Right forelimb (tissue), 1 donor: ENCODE measurements around the gene RORB.

ENCODE experiments used
- DNase-seq: peaks from one replicate; pipeline ENCODE4 v3.0.0-alpha.2; 2018

Gene RORB

GRCh38 chr9:74496819-74497747, at the start of gene RORB:
TSS of gene RORB (plus strand) at chr9:74497335. CDS start at chr9:74497977, 642 bp downstream.
- DNase-seq, result peak; percentile 81

DNA sequence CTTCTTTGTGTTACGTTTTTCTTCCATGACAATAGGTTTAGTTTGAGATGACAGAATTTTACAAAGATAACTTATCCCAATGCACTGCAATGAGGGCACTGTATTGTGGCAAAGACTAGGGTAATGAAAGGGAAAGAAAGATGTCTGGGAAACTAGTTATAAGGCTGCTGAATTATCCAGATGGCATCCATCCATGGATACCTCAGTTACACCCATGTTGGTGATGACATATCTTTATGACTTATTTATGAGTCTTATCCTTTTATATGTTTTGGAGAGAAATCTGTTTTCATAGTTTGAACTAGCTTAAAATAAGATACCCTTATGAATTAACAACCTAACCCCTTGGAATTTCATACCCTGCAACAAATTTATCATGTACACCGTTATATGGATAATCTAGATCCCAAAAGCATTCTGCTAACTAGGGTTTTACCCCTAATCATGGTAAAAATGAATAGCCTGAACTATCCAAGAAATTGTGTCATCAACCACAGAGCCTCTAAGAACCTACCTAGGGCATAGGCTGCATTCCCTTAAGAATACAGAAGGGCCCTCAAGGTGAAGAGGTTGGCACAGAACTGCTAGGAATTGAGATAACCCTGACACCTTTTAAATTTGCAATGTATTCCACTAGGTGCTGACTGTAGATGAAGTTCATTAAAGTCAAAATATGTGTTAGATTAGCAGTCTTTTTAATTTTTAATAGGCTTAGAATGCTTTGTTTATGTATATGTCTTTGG, 49.5 kb upstream of the RORB start:
- DNase-seq, result no peak

- no peak for DNase-seq
Measured at GRCh38 chr9:74449060-74449459, 48.1 kb upstream of the RORB start.

DNA sequence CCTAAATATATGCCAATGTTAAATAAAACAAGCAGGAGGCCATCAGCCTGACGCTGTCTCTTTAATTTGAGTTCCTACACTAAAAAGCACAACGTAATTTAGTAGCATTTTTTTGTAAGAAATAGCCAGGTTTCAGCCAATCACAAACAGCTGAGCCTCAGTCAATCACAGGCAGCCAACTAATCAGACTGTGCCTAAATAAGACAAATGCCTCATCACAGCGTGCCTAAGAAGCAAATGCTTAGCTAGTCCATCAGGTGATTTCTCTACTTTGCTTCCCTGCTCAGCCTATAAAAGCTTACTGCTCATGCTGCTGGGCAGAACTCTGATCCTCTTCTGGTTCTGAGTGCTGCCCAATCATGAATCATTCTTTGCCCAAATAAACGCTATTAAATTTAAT, 38.3 kb upstream of the RORB start:
- DNase-seq, result no peak

DNA sequence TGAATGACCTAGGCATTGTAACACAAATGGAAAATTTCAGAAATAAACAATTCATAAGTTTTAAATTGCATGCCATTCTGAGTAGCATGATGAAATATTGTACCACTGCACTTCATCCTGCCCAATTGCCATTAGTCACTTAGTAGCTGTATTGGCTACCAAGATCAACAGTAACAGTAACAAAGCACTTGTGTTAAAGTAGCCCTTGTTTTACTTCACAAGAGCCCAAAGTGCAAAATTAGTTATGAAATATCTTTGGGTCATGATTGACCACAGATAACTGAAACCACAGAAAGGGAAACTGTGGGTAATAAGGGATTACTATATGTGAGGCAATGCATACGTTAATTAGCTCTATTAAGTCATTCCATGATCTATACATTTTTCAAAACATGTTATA, 33.3 kb upstream of the RORB start:
- DNase-seq, result no peak

- DNase-seq, result no peak
Measured at GRCh38 chr9:74478606-74479005, 18.5 kb upstream of the RORB start.

- DNase-seq, result no peak
Measured at GRCh38 chr9:74479711-74480110, 17.4 kb upstream of the RORB start.

GRCh38 chr9:74487395-74487794, 9.7 kb upstream of the RORB start:
- no peak for DNase-seq

GRCh38 chr9:74493512-74493911, 3.6 kb upstream of the RORB start:
- no peak for DNase-seq

GRCh38 chr9:74494490-74494889, 2.6 kb upstream of the RORB start:
- no peak for DNase-seq

- DNase-seq, result no peak
Measured at GRCh38 chr9:74496406-74496805, 729 bp upstream of the RORB start.

DNA sequence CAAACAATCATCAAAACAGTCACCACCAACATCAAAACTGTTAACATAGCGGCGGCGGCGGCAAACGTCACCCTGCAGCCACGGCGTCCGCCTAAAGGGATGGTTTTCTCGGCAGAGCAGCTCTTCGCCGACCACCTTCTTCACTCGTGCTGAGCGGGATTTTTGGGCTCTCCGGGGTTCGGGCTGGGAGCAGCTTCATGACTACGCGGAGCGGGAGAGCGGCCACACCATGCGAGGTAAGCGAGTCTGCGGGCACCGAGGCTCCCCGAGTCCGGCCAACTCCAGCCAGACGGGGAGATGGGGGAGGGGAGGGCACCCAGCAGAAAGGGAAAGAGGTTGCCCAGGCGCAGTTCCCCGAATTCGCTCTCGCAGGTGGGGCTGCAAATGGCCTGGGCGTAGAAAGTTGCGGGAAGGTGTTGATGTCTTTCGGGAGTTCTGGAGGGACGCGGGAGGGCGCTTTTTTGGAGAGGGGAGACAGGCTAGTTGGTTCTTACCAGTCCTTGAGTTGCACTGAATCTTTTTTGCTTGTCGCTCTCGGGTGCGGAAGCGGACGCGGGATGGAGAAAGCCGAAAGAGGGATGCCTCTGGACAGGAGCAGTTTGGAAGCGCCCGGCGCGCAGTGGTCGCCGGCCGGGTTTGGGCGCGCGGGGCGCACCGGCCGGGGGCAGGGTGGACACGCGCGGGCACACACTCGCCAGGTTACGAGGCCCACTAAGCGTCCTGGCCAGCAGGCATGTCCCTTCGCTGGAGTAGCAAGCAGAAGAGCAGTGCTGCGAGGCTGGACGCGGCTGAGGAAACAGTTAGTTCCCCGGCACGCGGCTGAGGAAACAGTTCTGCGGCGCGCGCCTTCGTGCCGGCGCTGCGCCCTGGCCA, 849 bp downstream of the RORB start:
- DNase-seq, result peak; percentile 65

GRCh38 chr9:74498621-74499095, 1.5 kb downstream of the RORB start:
- DNase-seq, result peak; percentile 53

DNA sequence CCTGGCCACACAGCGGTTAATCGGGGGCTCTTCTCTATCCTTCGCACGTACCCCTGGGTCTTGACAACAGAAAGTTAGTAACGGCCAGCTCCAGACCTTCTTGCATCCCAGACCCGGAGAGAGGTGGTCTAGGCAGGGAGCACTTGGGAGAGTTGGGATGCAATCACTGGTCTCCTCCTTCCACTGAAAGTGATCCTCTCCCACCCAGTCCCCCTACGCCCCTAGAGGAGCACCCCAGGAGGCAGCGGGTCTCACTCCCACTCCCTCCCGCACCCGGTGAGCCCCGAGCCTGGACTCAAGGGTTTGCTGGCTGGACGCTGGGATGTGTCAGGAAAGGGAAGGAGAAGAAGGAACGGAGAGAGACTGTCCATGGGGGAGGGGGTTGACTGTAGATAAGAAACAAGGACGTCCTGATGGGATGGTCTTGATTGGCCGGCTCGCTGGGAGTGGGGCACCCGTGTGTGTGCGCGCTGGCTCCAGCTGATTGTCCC, 2.0 kb downstream of the RORB start:
- peak; percentile 45 for DNase-seq

GRCh38 chr9:74499770-74500583, 2.8 kb downstream of the RORB start:
- DNase-seq, result peak; percentile 41

GRCh38 chr9:74500584-74500924, 3.4 kb downstream of the RORB start:
- no peak for DNase-seq

GRCh38 chr9:74501570-74501969, 4.4 kb downstream of the RORB start:
- DNase-seq, result no peak

DNA sequence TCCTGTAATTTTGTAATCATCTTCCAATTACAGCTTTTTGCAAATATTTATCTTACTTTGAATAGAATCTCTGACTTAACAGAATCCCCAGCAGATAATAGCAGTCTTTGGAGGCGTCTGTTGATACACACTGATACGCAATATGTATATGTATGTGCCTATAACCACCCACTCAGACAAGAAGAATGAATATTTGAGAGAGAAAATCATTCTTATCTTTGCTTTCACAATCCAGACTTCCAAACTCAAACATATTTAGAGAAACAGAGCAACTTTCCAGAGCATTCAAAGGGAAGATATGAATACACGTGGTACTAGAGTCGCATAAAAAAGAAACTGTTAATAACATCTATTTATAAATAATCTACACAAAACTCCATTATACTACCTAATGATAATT, 6.1 kb downstream of the RORB start:
- DNase-seq, result no peak

- no peak for DNase-seq
Measured at GRCh38 chr9:74503666-74504065, 6.5 kb downstream of the RORB start.

DNA sequence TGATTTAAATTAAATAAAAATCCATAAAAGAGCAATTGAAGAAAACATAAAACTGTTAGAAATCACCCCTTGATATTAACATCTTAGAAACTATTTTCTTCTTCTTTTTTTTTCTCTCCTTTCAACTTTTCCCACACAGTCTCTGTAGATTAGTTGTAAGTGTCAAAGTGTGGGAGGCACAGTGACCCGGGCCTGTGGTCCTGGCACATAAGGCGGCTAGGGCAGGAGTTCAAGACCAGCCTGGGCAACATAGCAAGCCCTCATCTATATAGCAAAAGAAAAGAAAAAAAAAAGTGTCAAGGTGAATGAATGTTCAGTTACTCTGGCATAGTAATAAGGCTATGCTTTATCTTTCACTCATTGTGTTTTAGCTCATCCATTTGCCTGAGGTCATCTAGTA, 14.2 kb downstream of the RORB start:
- no peak for DNase-seq

DNA sequence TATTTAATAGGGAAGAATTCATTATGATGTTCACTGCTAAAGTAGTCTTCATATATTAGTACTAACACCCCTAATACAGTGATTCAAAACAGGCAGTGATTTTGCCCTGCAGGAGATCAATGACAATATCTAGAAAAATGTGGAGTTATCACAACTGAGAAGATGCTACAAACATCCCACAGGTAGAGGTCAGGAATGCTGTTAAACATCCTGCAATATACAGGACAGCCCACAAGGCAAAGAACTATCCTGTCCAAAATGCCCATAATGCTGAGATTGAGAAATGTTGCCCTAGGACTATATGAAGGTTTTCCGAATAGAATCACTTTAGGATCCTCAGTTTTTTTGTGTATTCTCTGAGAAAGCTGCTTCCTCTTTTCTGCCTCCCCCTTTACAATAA, 15.3 kb downstream of the RORB start:
- no peak for DNase-seq

- DNase-seq, result no peak
Measured at GRCh38 chr9:74513221-74513620, 16.1 kb downstream of the RORB start.
